Suprapubic skin (tissue), 4 donors: ENCODE results near the gene CRYL1. TPM values are rescaled to one million over a fixed set of nuclear protein-coding genes. Genes with fewer than 3 reads are reported as not detected.

ENCODE experiments used
- DNase-seq, 2 donors: peaks; one replicate each; pipeline ENCODE4 v3.0.0-alpha.2; 2019; ENCODE audit warnings: low spot score in 2 of 2
- H3K27ac ChIP-seq: fragments of 200-600 bp; sonication (generic); one replicate; pipeline ENCODE4 v1.5.1; 2019
- H3K27me3 ChIP-seq: fragments of 200-600 bp; sonication (generic); one replicate; pipeline ENCODE4 v1.5.1; 2019
- H3K36me3 ChIP-seq: fragments of 200-600 bp; sonication (generic); one replicate; pipeline ENCODE4 v1.5.1; 2019
- H3K4me1 ChIP-seq: fragments of 200-600 bp; sonication (generic); one replicate; pipeline ENCODE4 v1.5.1; 2019
- H3K4me3 ChIP-seq: fragments of 200-600 bp; sonication (generic); one replicate; pipeline ENCODE4 v1.5.1; 2019; ENCODE audit warnings: mild to moderate bottlenecking
- H3K9me3 ChIP-seq: fragments of 200-600 bp; sonication (generic); one replicate; pipeline ENCODE4 v1.5.1; 2019
- EP300 ChIP-seq: sonication (generic); formaldehyde crosslinking; IDR thresholded peaks from one replicate; pipeline ENCODE4 v1.6.1; 2017; ENCODE audit warnings: antibody characterized with exemption
- POLR2A ChIP-seq, 2 donors: fragments of 450-650 bp; IDR thresholded peaks; one replicate each; pipeline ENCODE4 v1.6.1; 2017; ENCODE audit warnings: antibody characterized with exemption in 2 of 2, mild to moderate bottlenecking in 2 of 2, moderate library complexity in 2 of 2
- POLR2AphosphoS5 ChIP-seq, 3 donors: sonication (generic); formaldehyde crosslinking; IDR thresholded peaks; one replicate each; pipeline ENCODE4 v1.6.1; 2017; ENCODE audit warnings: antibody characterized with exemption in 3 of 3
- WGBS: methylation state at CpG from one replicate; pipeline ENCODE4 v1.1.5; 2018; 5-methylcytosine and 5-hydroxymethylcytosine counted together
- total RNA-seq, 4 donors: library from RNA; depleted of rRNA; stranded (reverse); fragments of >200 nt; gene quantifications; one replicate each; pipeline ENCODE4 v1.1.0, GENCODE V29; 2016
- TF ChIP-seq, protein P1 (sequence below), 2 donors: fragments of 200-600 bp in 1 of 2; fragments of 450-650 bp in 1 of 2; sonication (generic) in 1 of 2; IDR thresholded peaks; one replicate each; pipeline ENCODE4 v1.5.1; 2016 to 2019; ENCODE audit warnings: antibody characterized with exemption in 2 of 2, mild to moderate bottlenecking in 1 of 2, moderate library complexity in 1 of 2

The CRYL1 gene
- total RNA-seq, 4 donors from 2014 or later: 15.9 to 20.1 (median 18.4) TPM

DNA sequence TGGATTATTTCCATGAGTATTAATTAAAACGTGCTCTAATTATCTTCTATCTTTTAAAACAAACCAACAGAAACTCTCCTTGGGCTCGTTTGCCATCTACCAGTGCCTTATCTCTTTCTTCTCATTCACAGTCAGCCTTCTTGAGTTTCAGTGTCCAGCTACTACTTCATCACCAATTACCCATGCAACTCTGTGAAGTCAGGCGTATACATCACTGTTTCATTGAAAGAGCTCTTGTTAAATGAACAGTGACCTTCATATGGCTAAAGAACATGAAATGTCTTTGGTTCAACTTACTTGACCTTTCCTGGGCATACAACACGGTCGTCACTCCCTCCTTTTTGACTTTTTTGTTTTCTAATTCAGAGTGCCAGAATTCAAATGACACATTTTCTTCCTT, 36.1 kb upstream of the CRYL1 start:
- TF ChIP-seq, protein P1, sequence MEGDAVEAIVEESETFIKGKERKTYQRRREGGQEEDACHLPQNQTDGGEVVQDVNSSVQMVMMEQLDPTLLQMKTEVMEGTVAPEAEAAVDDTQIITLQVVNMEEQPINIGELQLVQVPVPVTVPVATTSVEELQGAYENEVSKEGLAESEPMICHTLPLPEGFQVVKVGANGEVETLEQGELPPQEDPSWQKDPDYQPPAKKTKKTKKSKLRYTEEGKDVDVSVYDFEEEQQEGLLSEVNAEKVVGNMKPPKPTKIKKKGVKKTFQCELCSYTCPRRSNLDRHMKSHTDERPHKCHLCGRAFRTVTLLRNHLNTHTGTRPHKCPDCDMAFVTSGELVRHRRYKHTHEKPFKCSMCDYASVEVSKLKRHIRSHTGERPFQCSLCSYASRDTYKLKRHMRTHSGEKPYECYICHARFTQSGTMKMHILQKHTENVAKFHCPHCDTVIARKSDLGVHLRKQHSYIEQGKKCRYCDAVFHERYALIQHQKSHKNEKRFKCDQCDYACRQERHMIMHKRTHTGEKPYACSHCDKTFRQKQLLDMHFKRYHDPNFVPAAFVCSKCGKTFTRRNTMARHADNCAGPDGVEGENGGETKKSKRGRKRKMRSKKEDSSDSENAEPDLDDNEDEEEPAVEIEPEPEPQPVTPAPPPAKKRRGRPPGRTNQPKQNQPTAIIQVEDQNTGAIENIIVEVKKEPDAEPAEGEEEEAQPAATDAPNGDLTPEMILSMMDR (IDR thresholded peaks at IDR 0.05): no peak
- TF ChIP-seq POLR2A (IDR thresholded peaks at IDR 0.05) (no peak), POLR2AphosphoS5 (IDR thresholded peaks at IDR 0.05) (no peak), EP300 (no peak)
- 75% methylated on average over 5 of the region's 5 CpGs for WGBS
- H3K36me3 ChIP-seq: no peaks in the 10 kb centered on the region
- DNase-seq: no peak
- H3K4me3 ChIP-seq: no peak overlapping the region
- no peaks in the 10 kb centered on the region for H3K4me1 ChIP-seq
- no peaks in the 10 kb centered on the region for H3K27me3 ChIP-seq
- H3K9me3 ChIP-seq: no peaks in the 10 kb centered on the region
- no peak overlapping the region for H3K27ac ChIP-seq

DNA sequence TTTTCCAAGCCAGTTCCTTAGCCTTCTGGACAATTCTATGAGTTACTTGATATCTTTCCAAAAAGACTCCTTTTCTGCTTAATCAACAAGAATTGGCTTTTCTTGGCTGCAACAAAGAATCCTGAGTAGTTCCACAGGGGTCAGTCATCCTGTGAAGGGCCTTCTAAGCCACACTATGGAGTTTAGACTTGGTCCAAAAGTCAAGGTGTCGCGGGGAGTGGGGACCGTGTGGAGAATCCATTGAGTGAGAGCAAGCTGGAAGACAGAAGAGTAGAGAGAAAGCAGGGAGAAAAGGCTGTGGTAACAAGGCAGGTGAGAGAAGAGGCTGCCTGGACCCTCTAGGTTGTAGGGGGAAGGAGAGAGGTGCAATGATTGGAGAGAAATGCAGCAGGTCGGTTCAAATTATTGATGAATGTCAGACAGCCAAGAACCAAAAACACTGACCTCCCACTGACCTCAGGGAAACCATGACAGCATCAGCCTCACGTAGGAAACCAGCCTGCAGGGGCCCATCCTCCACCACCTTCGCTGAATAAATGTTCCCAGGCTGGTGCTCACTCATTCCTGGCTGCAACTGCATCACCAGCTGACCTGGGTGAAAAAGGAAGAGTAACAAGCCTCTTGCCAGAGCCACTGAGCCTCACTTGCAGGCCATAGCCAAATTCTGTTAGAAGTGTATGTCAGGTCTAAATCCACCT, 34.2 kb upstream of the CRYL1 start:
- Histone ChIP-seq H3K27ac (no peak overlapping the region), H3K4me3 (no peak overlapping the region), H3K4me1 (no peaks in the 10 kb centered on the region), H3K9me3 (no peaks in the 10 kb centered on the region), H3K27me3 (no peaks in the 10 kb centered on the region), H3K36me3 (no peaks in the 10 kb centered on the region)
- no peak for DNase-seq
- 81% methylated on average over 6 of the region's 6 CpGs for WGBS
- TF ChIP-seq POLR2A (IDR thresholded peaks at IDR 0.05) (no peak), EP300 (no peak), POLR2AphosphoS5 (IDR thresholded peaks at IDR 0.05) (no peak)
- TF ChIP-seq, protein P1 (IDR thresholded peaks at IDR 0.05): no peak

DNA sequence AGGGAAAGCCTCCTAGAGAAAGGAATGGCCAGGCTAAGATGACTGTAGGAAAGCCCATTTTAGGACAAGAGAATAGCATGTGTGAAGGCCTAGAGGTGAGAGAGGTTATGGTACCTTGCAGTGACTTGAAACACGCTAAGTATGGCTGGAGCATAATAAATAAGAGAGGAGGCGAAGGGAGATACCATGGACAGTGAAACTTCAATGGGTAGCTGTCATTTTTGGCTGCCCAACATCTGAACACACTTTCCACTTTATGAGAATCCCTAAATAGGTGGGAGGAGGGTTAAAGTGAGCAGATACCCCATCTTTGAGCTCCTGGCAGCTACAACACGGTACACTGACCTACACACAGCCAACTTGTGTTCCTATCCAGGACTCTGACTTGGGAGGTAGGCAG, 33.3 kb upstream of the CRYL1 start:
- 51% methylated on average over 3 of the region's 3 CpGs for WGBS
- TF ChIP-seq POLR2AphosphoS5 (IDR thresholded peaks at IDR 0.05) (no peak), POLR2A (IDR thresholded peaks at IDR 0.05) (no peak), EP300 (no peak)
- TF ChIP-seq, protein P1 (IDR thresholded peaks at IDR 0.05): no peak

DNA sequence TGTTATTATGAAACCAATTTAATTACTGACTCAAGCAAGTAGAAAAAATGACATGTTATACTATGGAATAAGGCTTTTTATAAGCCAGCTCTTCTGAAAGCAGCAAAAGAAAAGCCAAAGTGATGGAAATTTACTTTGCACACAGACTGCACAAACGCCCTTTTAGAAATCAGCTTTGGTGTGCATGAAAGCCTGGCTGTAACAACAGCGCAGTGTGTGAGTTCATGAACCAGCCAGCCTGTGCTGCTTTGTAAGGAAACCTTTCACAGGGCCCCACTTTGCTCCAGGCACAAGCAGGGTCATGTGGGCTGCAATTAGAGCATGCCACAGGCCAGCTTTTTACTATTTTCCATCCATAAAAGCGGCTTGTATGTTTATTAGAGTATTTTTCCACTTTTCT, 27.7 kb upstream of the CRYL1 start:
- H3K27ac ChIP-seq: no peak overlapping the region

More for the DNA sequence above, 33.3 kb upstream of the CRYL1 start:
- H3K4me3 ChIP-seq: no peak overlapping the region
- no peak for DNase-seq
- H3K9me3 ChIP-seq: no peaks in the 10 kb centered on the region
- H3K36me3 ChIP-seq: no peaks in the 10 kb centered on the region
- H3K27ac ChIP-seq: no peak overlapping the region
- H3K4me1 ChIP-seq: no peaks in the 10 kb centered on the region
- H3K27me3 ChIP-seq: no peaks in the 10 kb centered on the region

DNA sequence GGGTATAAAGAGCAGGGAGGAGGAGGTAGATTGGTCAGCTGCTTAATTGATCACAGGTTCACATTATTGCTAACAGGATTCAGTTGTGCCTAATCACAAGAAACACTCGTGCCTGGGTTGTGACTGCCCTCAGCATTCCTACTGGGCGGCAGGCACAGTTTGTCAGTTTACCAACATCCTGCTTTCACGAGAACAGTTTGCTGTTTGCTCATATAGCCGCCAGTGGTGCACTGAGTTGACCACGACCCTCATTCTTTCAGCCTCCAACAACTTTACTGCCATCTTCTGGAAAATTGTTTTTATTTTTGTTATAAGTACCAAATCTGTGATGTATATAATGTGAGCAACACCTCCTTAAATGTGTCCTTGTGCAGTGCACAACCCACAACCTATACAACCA, 25.1 kb upstream of the CRYL1 start:
- no peak for DNase-seq

More for the DNA sequence above, 27.7 kb upstream of the CRYL1 start:
- Histone ChIP-seq H3K9me3 (no peaks in the 10 kb centered on the region), H3K4me3 (no peak overlapping the region), H3K4me1 (no peaks in the 10 kb centered on the region), H3K27me3 (no peaks in the 10 kb centered on the region), H3K36me3 (no peaks in the 10 kb centered on the region)
- WGBS: 52% methylated on average over 3 of the region's 3 CpGs
- TF ChIP-seq, protein P1 (IDR thresholded peaks at IDR 0.05): no peak
- TF ChIP-seq POLR2A (IDR thresholded peaks at IDR 0.05) (no peak), POLR2AphosphoS5 (IDR thresholded peaks at IDR 0.05) (no peak)
- DNase-seq: no peak

More for the DNA sequence above, 25.1 kb upstream of the CRYL1 start:
- TF ChIP-seq, protein P1 (IDR thresholded peaks at IDR 0.05): no peak
- no peak for TF ChIP-seq EP300
- TF ChIP-seq POLR2AphosphoS5 (IDR thresholded peaks at IDR 0.05): no peak
- TF ChIP-seq POLR2A (IDR thresholded peaks at IDR 0.05): no peak
- no peaks in the 10 kb centered on the region for H3K9me3 ChIP-seq
- H3K27ac ChIP-seq: no peak overlapping the region
- 45% methylated on average over 5 of the region's 5 CpGs for WGBS
- H3K27me3 ChIP-seq: no peaks in the 10 kb centered on the region
- H3K36me3 ChIP-seq: no peaks in the 10 kb centered on the region
- no peaks in the 10 kb centered on the region for H3K4me1 ChIP-seq
- no peak overlapping the region for H3K4me3 ChIP-seq
